ENCODE data around the gene CFTR. TPM values are rescaled to one million over a fixed set of nuclear protein-coding genes. Genes with fewer than 3 reads are reported as not detected.
"Not testable (repeated sequence)": the region's sequence is repeated elsewhere in the genome, so short reads cannot be mapped to it uniquely, and the experiment has no call there.

The CFTR gene
- total and polyA plus RNA-seq, 4 donors, result 0.10 to 3.1 (median 0.30) TPM

GRCh38 chr7:117705630-117706029 lies 225.8 kb downstream of the CFTR start:
- DNase-seq (no peak), ATAC-seq (ENCODE audit: low FRiP score) (no peak)
- no peak overlapping the region for H3K27ac ChIP-seq (ENCODE audit: low read depth in 1 of 2, low read length in 2 of 2)
- no peaks in the 10 kb centered on the region for H3K36me3 ChIP-seq (ENCODE audit: control insufficient read depth in 1 of 2, insufficient read depth in 2 of 2, low read length in 1 of 2)
- H3K4me1 ChIP-seq (ENCODE audit: control insufficient read depth in 1 of 2, insufficient read depth in 2 of 2, low read length in 2 of 2), result no peaks in the 10 kb centered on the region
- no peaks in the 10 kb centered on the region for H3K9me3 ChIP-seq (ENCODE audit: control insufficient read depth, low read length)
- H3K27me3 ChIP-seq (ENCODE audit: control insufficient read depth in 1 of 2, insufficient read depth in 2 of 2, low read length in 1 of 2), result no peaks in the 10 kb centered on the region
- H3K4me3 ChIP-seq (ENCODE audit: low read length in 2 of 2), result no peak overlapping the region
- intact Hi-C loops (cut with DNase I), result no loop called here
- 62 to 71% methylated on average over 4 of the region's 4 CpGs for WGBS, 2 donors

GRCh38 chr7:117706210-117706609 lies 226.4 kb downstream of the CFTR start:
- no peaks in the 10 kb centered on the region for H3K4me1 ChIP-seq (ENCODE audit: control insufficient read depth in 1 of 2, insufficient read depth in 2 of 2, low read length in 2 of 2)
- intact Hi-C loops (cut with DNase I), result no loop called here
- H3K9me3 ChIP-seq (ENCODE audit: control insufficient read depth, low read length), result no peaks in the 10 kb centered on the region
- ATAC-seq (ENCODE audit: low FRiP score) (no peak), DNase-seq (no peak)
- WGBS, 2 donors, result 87 to 97% methylated on average over 2 of the region's 2 CpGs
- H3K27me3 ChIP-seq (ENCODE audit: control insufficient read depth in 1 of 2, insufficient read depth in 2 of 2, low read length in 1 of 2), result no peaks in the 10 kb centered on the region
- H3K27ac ChIP-seq (ENCODE audit: low read depth in 1 of 2, low read length in 2 of 2), result no peak overlapping the region
- no peaks in the 10 kb centered on the region for H3K36me3 ChIP-seq (ENCODE audit: control insufficient read depth in 1 of 2, insufficient read depth in 2 of 2, low read length in 1 of 2)
- H3K4me3 ChIP-seq (ENCODE audit: low read length in 2 of 2), result no peak overlapping the region

- ATAC-seq (ENCODE audit: low FRiP score) (no peak), DNase-seq (no peak)
- no peak overlapping the region for H3K27ac ChIP-seq (ENCODE audit: low read depth in 1 of 2, low read length in 2 of 2)
- intact Hi-C loops (cut with DNase I), result no loop called here
- no peaks in the 10 kb centered on the region for H3K36me3 ChIP-seq (ENCODE audit: control insufficient read depth in 1 of 2, insufficient read depth in 2 of 2, low read length in 1 of 2)
- no peaks in the 10 kb centered on the region for H3K4me1 ChIP-seq (ENCODE audit: control insufficient read depth in 1 of 2, insufficient read depth in 2 of 2, low read length in 2 of 2)
- no peaks in the 10 kb centered on the region for H3K27me3 ChIP-seq (ENCODE audit: control insufficient read depth in 1 of 2, insufficient read depth in 2 of 2, low read length in 1 of 2)
- H3K4me3 ChIP-seq (ENCODE audit: low read length in 2 of 2), result no peak overlapping the region
- H3K9me3 ChIP-seq (ENCODE audit: control insufficient read depth, low read length), result no peaks in the 10 kb centered on the region
Observed at GRCh38 chr7:117707080-117707479, 227.3 kb downstream of the CFTR start.

- WGBS, 2 donors, result 94 to 97% methylated on average over 4 of the region's 4 CpGs
- H3K4me1 ChIP-seq (ENCODE audit: control insufficient read depth in 1 of 2, insufficient read depth in 2 of 2, low read length in 2 of 2); intact Hi-C loops (cut with DNase I); H3K36me3 ChIP-seq (ENCODE audit: control insufficient read depth in 1 of 2, insufficient read depth in 2 of 2, low read length in 1 of 2); H3K9me3 ChIP-seq (ENCODE audit: control insufficient read depth, low read length); H3K27ac ChIP-seq (ENCODE audit: low read depth in 1 of 2, low read length in 2 of 2); DNase-seq; H3K4me3 ChIP-seq (ENCODE audit: low read length in 2 of 2); ATAC-seq (ENCODE audit: low FRiP score); H3K27me3 ChIP-seq (ENCODE audit: control insufficient read depth in 1 of 2, insufficient read depth in 2 of 2, low read length in 1 of 2): not testable (repeated sequence)
Observed at GRCh38 chr7:117708173-117708572, 228.3 kb downstream of the CFTR start.

GRCh38 chr7:117711556-117711955 lies 231.7 kb downstream of the CFTR start:
- intact Hi-C loops (cut with DNase I), result loop anchor here (5.0 to 10.0 kb wide), 2 partner anchors 257 to 309 kb away; no protein-coding TSS in a partner anchor
- Histone ChIP-seq H3K27ac (ENCODE audit: low read depth in 1 of 2, low read length in 2 of 2) (no peak overlapping the region), H3K4me3 (ENCODE audit: low read length in 2 of 2) (no peak overlapping the region), H3K27me3 (ENCODE audit: control insufficient read depth in 1 of 2, insufficient read depth in 2 of 2, low read length in 1 of 2) (no peaks in the 10 kb centered on the region), H3K9me3 (ENCODE audit: control insufficient read depth, low read length) (no peaks in the 10 kb centered on the region), H3K36me3 (ENCODE audit: control insufficient read depth in 1 of 2, insufficient read depth in 2 of 2, low read length in 1 of 2) (no peaks in the 10 kb centered on the region), H3K4me1 (ENCODE audit: control insufficient read depth in 1 of 2, insufficient read depth in 2 of 2, low read length in 2 of 2) (no peaks in the 10 kb centered on the region)
- DNase-seq (no peak), ATAC-seq (ENCODE audit: low FRiP score) (no peak)
- 93 to 95% methylated on average over 1 of the region's 1 CpG for WGBS, 2 donors

GRCh38 chr7:117715784-117716445 lies 236.1 kb downstream of the CFTR start:
- Histone ChIP-seq H3K27me3 (ENCODE audit: control insufficient read depth in 1 of 2, insufficient read depth in 2 of 2, low read length in 1 of 2) (no peaks in the 10 kb centered on the region), H3K36me3 (ENCODE audit: control insufficient read depth in 1 of 2, insufficient read depth in 2 of 2, low read length in 1 of 2) (peaks cover 0 to 2% of the 10 kb centered on the region in 2 donors), H3K4me3 (ENCODE audit: low read length in 2 of 2) (no peak overlapping the region), H3K9me3 (ENCODE audit: control insufficient read depth, low read length) (no peaks in the 10 kb centered on the region), H3K4me1 (ENCODE audit: control insufficient read depth in 1 of 2, insufficient read depth in 2 of 2, low read length in 2 of 2) (no peaks in the 10 kb centered on the region), H3K27ac (ENCODE audit: low read depth in 1 of 2, low read length in 2 of 2) (no peak overlapping the region)
- no peak for ATAC-seq (ENCODE audit: low FRiP score)
- intact Hi-C loops (cut with DNase I), result loop anchor here (5.0 to 10.0 kb wide), 3 partner anchors 259 to 314 kb away; no protein-coding TSS in a partner anchor
- no peak for DNase-seq
- 46 to 51% methylated on average over 3 of the region's 3 CpGs for WGBS, 2 donors

- H3K9me3 ChIP-seq (ENCODE audit: control insufficient read depth, low read length), result no peaks in the 10 kb centered on the region
- no peak for DNase-seq
- H3K27me3 ChIP-seq (ENCODE audit: control insufficient read depth in 1 of 2, insufficient read depth in 2 of 2, low read length in 1 of 2), result no peaks in the 10 kb centered on the region
- WGBS, 2 donors, result 72% methylated on average over 5 of the region's 5 CpGs
- no peak overlapping the region for H3K4me3 ChIP-seq (ENCODE audit: low read length in 2 of 2)
- no peak overlapping the region for H3K27ac ChIP-seq (ENCODE audit: low read depth in 1 of 2, low read length in 2 of 2)
- intact Hi-C loops (cut with DNase I), result loop anchor here (5.0 to 10.0 kb wide), 3 partner anchors 260 to 315 kb away; no protein-coding TSS in a partner anchor
- H3K36me3 ChIP-seq (ENCODE audit: control insufficient read depth in 1 of 2, insufficient read depth in 2 of 2, low read length in 1 of 2), result peaks cover 0 to 2% of the 10 kb centered on the region in 2 donors
- no peak for ATAC-seq (ENCODE audit: low FRiP score)
- no peaks in the 10 kb centered on the region for H3K4me1 ChIP-seq (ENCODE audit: control insufficient read depth in 1 of 2, insufficient read depth in 2 of 2, low read length in 2 of 2)
Observed at GRCh38 chr7:117716707-117717299, 237.0 kb downstream of the CFTR start.

GRCh38 chr7:117717357-117717756 lies 237.5 kb downstream of the CFTR start:
- Histone ChIP-seq H3K36me3 (ENCODE audit: control insufficient read depth in 1 of 2, insufficient read depth in 2 of 2, low read length in 1 of 2) (peaks cover 0 to 2% of the 10 kb centered on the region in 2 donors), H3K9me3 (ENCODE audit: control insufficient read depth, low read length) (no peaks in the 10 kb centered on the region)
- ATAC-seq (ENCODE audit: low FRiP score), result no peak

More at GRCh38 chr7:117717357-117717756, 237.5 kb downstream of the CFTR start:
- whole genome bisulfite sequencing, 2 donors, result 92 to 93% methylated on average over 2 of the region's 2 CpGs
- no peak for DNase-seq
- H3K4me3 ChIP-seq (ENCODE audit: low read length in 2 of 2), result no peak overlapping the region
- no peaks in the 10 kb centered on the region for H3K27me3 ChIP-seq (ENCODE audit: control insufficient read depth in 1 of 2, insufficient read depth in 2 of 2, low read length in 1 of 2)
- H3K4me1 ChIP-seq (ENCODE audit: control insufficient read depth in 1 of 2, insufficient read depth in 2 of 2, low read length in 2 of 2), result no peaks in the 10 kb centered on the region
- intact Hi-C loops (cut with DNase I), result loop anchor here (5.0 to 10.0 kb wide), 3 partner anchors 260 to 315 kb away; no protein-coding TSS in a partner anchor
- no peak overlapping the region for H3K27ac ChIP-seq (ENCODE audit: low read depth in 1 of 2, low read length in 2 of 2)
